ENCODE measurements around the gene PBX2.
A peak's percentile ranks its signal among the peaks of the same experiment; 100 is the strongest.
"Not testable (repeated sequence)": the region's sequence is repeated elsewhere in the genome, so short reads cannot be mapped to it uniquely, and the experiment has no call there.

PBX2 gene

GRCh38 chr6:32149092-32149755, 40.8 kb downstream of the PBX2 start:
- DNase-seq (ENCODE audit: low spot score): no peak

GRCh38 chr6:32148289-32149091, 41.5 kb downstream of the PBX2 start:
- DNase-seq (ENCODE audit: low spot score): peak; percentile 62

DNA sequence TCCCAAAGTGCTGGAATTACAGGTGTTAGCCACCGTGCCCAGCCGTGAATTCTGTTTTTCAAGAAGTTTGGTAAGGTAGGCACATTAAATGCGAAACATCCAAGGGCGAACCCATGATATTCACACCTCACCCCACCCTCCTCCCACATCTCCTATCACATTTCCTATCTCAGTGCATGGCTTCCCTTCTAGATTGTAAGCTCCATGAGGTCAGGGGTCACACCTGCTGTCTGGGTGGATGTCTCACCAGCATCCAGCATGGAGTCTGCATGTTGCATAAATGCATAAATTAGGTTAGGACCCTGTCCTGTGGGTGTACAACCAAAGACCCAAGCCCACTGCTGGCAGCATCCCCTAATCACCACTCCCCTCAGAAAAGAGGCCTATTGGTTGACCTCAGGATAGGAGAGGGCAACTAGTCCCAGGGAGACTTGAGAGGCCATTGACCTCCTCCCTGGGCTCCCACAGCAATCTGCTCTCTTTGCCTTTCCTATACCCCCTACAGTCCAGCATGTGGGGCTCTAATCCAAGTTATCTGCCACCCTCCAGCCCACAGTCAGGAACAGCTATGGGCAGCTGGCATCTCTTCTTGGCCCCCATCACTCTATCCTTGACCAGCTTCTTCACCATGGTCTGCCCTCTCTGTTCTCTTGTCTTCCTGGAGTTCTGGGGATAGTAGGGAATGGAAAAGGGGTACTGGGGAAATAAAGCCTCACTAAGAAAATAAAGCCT, 42.4 kb downstream of the PBX2 start:
- no peak for DNase-seq (ENCODE audit: low spot score)

DNA sequence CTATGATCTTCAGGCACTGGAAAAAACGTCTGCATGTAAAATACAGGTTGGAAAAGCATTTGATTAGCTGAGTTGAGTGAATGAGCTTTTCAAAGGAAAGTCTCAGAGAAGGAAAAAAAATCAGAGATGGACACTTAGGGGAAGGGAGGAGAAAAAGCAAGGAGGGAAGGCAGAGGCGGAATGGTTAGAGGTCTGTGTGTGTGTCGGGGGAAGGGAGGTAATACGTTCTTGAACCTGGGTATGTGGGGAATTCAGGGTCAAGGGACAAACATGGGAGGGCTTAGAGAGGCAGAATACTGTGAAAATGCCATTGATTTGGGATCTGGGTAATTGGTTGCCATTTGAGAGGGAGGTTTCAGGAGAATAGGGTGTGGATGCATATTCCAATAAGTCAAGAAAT, 43.3 kb downstream of the PBX2 start:
- no peak for DNase-seq (ENCODE audit: low spot score)

- DNase-seq (ENCODE audit: low spot score): no peak
Measured at GRCh38 chr6:32146287-32146686, 43.7 kb downstream of the PBX2 start.

DNA sequence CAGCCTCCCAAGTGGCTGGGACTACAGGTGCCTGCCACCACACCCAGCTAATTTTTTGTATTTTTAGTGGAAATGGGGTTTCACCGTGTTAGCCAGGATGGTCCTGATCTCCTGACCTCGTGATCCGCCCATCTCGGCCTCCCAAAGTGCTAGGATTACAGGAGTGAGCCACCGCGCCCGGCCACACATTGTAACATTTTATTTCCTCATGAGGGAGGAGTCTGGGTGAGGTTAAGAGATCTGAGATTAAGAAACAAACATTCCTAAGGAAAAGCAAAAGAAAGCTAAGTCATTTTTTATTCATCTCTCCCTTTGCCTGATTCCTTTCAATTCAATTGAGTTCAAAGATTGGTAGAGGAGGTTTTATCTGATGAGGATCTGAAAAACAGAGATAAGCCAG, 45.8 kb downstream of the PBX2 start:
- not testable (repeated sequence) for DNase-seq (ENCODE audit: low spot score)

DNA sequence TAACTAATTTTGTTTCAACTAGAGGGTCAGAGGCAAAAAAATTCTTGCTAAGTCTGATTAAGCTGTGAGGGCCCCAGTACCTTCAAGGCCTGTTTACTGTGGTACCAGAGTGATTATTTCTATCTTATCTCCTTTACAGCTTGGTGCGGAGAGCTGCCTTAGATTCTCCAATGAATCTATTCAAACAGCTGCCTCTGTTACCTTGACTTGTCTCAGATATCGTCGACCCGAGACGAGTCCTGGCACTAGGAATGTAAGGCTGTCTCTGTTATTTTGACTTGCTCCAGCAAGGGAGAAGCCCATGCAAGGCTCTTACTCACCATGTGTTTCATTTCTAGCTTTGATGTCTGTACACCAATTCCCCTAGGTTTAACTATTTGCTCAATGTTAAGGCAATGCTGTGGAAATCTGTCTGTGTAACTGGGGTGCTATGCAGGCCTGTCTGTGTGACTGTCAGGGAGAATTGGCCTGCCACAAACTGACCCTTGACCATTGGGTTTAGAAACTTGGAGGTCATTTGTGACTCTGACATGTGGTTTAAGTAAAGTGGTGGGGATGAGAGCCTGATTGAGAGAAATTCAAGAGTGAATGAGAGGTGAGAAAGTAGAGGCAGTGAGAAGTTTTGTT, 49.5 kb downstream of the PBX2 start:
- DNase-seq (ENCODE audit: low spot score): no peak

DNA sequence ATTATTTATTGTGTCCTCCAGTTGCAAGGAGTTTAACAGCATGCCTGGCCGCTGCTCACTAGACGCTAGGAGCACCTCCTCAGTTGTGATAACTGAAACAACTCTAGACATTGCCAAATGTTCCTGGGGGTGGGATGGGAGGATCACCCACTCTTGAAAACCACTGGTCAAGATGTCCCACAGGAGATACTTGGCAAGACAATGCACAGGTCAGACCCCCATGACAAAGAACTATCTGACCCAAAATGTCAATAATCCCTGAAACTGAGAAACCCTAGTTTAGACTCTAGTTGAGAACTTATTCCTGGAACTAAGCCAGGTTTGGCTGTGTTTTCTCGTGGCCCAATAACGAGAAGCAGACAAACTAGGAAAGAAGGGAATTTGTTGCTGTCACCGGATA, 50.4 kb downstream of the PBX2 start:
- DNase-seq (ENCODE audit: low spot score): no peak

GRCh38 chr6:32137454-32137853, 52.5 kb downstream of the PBX2 start:
- DNase-seq (ENCODE audit: low spot score): no peak
